Measurements from ENCODE around the gene INTS1. TPM values are rescaled to one million over a fixed set of nuclear protein-coding genes. Genes with fewer than 3 reads are reported as not detected.

Gene INTS1
- total and polyA plus RNA-seq, 2 experiments from 2014 or later, result 35.1 to 111 TPM

- no peak for TF ChIP-seq ZNF462 (CRISPR knock-in tag; IDR thresholded peaks at IDR 0.05)
- TF ChIP-seq NANOG (IDR thresholded peaks at IDR 0.05; ENCODE audit: borderline replicate concordance), result no peak
Measured at GRCh38 chr7:1513657-1514095, 9.5 kb upstream of the INTS1 start (continued).

GRCh38 chr7:1512781-1513656 lies 8.8 kb upstream of the INTS1 start:
- Histone ChIP-seq H3K9me2 (ENCODE audit: insufficient read depth) (no peaks in the 10 kb centered on the region), H3K27ac (ENCODE audit: low read depth) (no peak overlapping the region), H3K27me3 (ENCODE audit: insufficient read depth) (no peaks in the 10 kb centered on the region), H3K4me3 (no peak overlapping the region), H4K20me1 (replicated peaks; ENCODE audit: insufficient read depth) (no peaks in the 10 kb centered on the region), H3F3A (replicated peaks; ENCODE audit: low read depth) (no peaks in the 10 kb centered on the region), H3K36me3 (ENCODE audit: insufficient read depth) (no peaks in the 10 kb centered on the region), H3K4me1 (ENCODE audit: insufficient read depth) (no peaks in the 10 kb centered on the region), H3K4me2 (no peak overlapping the region), H2AFZ (no peak overlapping the region), H3K79me2 (replicated peaks; ENCODE audit: insufficient read depth) (no peaks in the 10 kb centered on the region)
- Mint-ChIP-seq H3K4me1 (no peaks in the 10 kb centered on the region), H3K27ac (no peak overlapping the region), H3K36me3 (ENCODE audit: low read depth) (no peaks in the 10 kb centered on the region), H3K9me3 (no peaks in the 10 kb centered on the region), H3K27me3 (ENCODE audit: insufficient read depth, low read depth, poor library complexity) (peaks cover 15% of the 10 kb centered on the region), H3K4me3 (no peak overlapping the region)
- DNase-seq (ENCODE audit: low spot score) (no peak), ATAC-seq (no peak)
- TF ChIP-seq CREB1 (CRISPR knock-in tag; IDR thresholded peaks at IDR 0.05; ENCODE audit: low read depth) (no peak), ZNF114 (CRISPR knock-in tag; IDR thresholded peaks at IDR 0.05) (no peak), NANOG (IDR thresholded peaks at IDR 0.05; ENCODE audit: borderline replicate concordance) (no peak), EZH2 (IDR thresholded peaks at IDR 0.05; ENCODE audit: low read depth, unreplicated experiment) (no peak), ZNF331 (CRISPR knock-in tag; IDR thresholded peaks at IDR 0.05; ENCODE audit: low read depth) (no peak), JUNB (IDR thresholded peaks at IDR 0.05; ENCODE audit: unreplicated experiment) (no peak), STAT1 (IDR thresholded peaks at IDR 0.05; ENCODE audit: unreplicated experiment) (no peak)
- TF ChIP-seq, protein P1, sequence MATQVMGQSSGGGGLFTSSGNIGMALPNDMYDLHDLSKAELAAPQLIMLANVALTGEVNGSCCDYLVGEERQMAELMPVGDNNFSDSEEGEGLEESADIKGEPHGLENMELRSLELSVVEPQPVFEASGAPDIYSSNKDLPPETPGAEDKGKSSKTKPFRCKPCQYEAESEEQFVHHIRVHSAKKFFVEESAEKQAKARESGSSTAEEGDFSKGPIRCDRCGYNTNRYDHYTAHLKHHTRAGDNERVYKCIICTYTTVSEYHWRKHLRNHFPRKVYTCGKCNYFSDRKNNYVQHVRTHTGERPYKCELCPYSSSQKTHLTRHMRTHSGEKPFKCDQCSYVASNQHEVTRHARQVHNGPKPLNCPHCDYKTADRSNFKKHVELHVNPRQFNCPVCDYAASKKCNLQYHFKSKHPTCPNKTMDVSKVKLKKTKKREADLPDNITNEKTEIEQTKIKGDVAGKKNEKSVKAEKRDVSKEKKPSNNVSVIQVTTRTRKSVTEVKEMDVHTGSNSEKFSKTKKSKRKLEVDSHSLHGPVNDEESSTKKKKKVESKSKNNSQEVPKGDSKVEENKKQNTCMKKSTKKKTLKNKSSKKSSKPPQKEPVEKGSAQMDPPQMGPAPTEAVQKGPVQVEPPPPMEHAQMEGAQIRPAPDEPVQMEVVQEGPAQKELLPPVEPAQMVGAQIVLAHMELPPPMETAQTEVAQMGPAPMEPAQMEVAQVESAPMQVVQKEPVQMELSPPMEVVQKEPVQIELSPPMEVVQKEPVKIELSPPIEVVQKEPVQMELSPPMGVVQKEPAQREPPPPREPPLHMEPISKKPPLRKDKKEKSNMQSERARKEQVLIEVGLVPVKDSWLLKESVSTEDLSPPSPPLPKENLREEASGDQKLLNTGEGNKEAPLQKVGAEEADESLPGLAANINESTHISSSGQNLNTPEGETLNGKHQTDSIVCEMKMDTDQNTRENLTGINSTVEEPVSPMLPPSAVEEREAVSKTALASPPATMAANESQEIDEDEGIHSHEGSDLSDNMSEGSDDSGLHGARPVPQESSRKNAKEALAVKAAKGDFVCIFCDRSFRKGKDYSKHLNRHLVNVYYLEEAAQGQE (IDR thresholded peaks at IDR 0.05; ENCODE audit: unreplicated experiment), result no peak
- TF ChIP-seq, protein P2, sequence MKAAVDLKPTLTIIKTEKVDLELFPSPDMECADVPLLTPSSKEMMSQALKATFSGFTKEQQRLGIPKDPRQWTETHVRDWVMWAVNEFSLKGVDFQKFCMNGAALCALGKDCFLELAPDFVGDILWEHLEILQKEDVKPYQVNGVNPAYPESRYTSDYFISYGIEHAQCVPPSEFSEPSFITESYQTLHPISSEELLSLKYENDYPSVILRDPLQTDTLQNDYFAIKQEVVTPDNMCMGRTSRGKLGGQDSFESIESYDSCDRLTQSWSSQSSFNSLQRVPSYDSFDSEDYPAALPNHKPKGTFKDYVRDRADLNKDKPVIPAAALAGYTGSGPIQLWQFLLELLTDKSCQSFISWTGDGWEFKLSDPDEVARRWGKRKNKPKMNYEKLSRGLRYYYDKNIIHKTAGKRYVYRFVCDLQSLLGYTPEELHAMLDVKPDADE (IDR thresholded peaks at IDR 0.05), result no peak

All from GM23338 (cell line).